ENCODE data around the gene SMO.
"Not testable (repeated sequence)": the region's sequence is repeated elsewhere in the genome, so short reads cannot be mapped to it uniquely, and the experiment has no call there.

Gene SMO

DNA sequence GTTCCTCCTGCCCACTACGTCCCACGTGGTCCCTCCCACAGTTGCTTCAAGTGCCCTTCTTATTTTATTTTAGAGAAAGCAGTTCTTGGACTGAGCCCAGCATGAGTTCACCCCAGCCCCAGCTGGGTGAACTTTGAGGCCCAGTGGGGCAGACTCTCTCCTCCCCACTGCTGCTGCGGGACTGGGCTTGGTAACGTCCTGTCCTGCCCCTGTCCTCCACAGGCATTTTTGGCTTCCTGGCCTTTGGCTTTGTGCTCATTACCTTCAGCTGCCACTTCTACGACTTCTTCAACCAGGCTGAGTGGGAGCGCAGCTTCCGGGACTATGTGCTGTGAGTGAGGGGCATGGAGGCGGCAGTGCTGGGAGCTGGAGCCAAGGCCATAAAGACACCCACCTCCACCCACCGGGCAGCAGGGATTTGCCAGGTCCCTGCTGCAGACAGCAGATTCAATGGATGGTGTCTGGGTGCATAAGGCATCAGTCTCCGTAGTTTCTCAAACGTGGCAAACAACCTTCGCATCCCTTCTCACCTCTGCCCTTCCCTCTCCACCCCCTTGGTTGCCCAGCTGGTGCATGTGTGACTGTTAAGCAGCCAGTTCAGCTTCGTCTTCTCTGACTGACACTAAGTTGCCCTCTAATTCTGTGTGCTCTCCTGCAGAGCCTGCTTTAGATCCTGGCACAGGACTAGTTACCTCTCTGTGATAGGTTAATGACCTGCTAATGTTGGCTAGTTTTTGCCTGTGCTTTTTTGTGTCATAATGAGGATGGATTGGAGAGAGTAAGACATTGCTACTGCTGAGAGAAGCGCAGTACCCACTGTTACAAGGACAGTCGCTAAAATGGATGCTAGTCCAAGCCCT is 20.9 kb downstream of the SMO start:
- DNase-seq, result no peak

GRCh38 chr7:129210256-129210988 is 22.0 kb downstream of the SMO start:
- DNase-seq, result peak; percentile 61

GRCh38 chr7:129210989-129211312 is 22.5 kb downstream of the SMO start:
- DNase-seq, result no peak

- DNase-seq, result no peak
Measured at GRCh38 chr7:129212126-129212525, 23.7 kb downstream of the SMO start.

DNA sequence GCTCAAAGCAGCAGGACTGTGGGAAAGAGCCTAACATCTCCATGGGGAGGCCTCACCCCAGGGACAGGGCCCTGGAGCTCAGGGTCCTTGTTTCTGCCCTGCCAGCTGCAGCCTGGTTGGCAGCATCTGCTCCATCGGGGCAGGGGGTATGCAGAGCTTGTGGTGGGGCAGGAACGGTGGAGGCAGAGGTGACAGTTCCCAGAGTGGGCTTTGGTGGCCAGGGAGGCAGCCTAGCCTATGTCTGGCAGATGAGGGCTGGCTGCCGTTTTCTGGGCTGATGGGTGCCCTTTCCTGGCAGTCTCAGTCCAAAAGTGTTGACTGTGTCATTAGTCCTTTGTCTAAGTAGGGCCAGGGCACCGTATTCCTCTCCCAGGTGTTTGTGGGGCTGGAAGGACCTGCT is 24.2 kb downstream of the SMO start:
- DNase-seq, result no peak

DNA sequence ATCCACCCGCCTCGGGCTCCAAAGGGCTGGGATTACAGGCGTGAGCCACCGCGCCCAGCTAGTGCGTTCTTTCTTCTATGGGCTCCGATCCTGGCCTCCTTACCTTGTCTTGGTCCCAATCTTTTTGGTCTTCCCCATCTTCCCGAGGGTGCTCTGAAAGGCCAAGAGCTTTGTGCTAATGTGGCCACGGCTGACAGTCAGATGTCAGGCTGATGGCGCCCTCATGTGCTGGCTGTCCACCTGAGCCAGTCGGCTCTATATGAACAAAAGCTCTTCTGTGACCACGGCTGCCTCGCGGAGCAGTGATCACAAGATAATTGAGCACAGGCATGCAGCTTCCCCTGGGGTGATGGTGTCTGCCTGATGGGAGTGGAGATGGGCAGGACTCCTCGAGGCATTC is 25.4 kb downstream of the SMO start:
- no peak for DNase-seq

- DNase-seq, result not testable (repeated sequence)
Measured at GRCh38 chr7:129215691-129216090, 27.3 kb downstream of the SMO start.

GRCh38 chr7:129216101-129216715 is 27.8 kb downstream of the SMO start:
- not testable (repeated sequence) for DNase-seq

GRCh38 chr7:129216821-129217416 is 28.5 kb downstream of the SMO start:
- DNase-seq, result not testable (repeated sequence)

GRCh38 chr7:129218514-129219062 is 30.2 kb downstream of the SMO start:
- peak; percentile 71 for DNase-seq

DNA sequence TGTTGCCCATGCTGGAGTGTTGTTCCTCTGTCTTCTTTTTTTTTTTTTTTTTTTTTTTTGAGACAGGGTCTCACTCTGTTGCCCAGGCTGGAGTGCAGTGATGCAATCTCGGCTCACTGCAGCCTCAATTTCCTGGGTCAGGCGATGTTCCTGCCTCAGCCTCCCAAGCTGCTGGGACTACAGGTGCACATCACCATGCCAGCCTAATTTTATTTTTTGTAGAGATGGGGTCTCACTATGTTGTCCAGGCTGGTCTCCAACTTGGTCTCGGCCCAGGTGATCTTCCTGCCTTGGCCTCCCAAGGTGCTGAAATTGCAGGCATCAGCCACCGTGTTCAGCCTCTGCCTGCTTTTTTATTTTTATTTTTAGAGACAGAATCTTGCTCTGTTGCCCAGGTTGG is 30.7 kb downstream of the SMO start:
- DNase-seq, result not testable (repeated sequence)

DNA sequence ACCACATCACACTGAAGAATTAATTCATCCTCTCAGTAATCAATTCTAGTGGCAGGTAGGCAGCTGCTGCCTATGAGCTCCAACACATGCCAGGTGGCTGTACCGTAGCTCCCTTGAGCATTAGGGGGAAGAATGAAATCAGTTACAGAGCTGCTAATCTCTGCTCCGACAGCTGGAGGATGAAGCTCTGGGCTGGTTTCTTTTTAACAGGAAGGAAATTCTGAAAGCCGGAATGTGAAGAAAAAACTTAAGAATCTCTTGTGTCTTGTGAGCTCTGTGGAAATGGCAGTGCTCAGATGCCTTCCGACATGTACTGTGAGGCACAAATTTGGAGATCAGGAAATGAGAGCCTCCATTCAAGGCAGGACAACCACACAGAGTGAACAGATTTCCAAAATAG is 33.6 kb downstream of the SMO start:
- DNase-seq, result no peak

DNA sequence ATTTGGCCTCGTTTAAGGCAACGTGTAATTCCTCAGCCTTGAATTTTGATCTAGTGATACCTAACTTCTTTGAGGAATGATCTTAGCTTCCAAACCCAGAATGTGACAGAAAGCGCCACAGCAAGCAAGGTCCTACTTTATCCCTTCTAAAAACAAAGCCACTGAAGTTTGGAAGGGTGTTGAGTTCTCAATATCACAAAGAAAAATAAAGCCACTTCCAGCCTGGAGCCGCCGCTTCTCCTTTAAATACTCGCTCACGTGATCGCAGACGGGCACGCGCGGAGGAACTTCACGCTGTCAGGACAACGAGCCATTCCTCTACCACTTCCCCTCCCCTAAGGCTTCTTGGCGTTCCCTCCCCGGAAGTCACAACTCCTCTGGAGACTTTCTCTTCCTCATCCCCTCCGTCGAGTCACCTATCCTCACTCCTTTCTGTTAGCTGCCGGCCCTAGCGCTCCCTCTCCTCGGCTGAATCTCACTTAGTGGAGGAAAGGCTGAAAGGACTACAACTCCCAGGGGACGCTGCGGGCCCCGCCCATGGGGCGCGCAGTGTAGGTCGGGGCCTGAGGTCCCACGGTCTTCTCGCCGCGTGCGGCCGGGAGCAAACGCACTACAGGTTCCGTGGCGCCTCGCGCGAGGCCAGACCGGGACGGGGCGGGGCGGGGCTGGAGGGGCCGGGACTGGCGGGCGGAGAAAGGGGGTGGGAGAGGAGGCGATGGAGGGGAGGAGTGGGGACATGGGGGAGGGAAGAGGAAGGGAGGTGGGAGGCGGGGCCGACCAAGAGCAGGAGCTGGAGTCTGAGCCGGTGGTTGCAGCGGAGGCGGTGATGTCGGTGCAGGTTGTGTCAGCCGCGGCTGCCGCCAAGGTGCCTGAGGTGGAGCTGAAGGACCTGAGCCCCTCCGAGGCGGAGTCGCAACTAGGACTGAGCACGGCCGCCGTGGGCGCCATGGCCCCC is 36.1 kb downstream of the SMO start, which contains the start of gene AHCYL2:
AHCYL2 (plus strand) TSS at position 780 of the 955 bp plus-strand sequence.
- DNase-seq, result peak; percentile 97

GRCh38 chr7:129225206-129225930 is 36.9 kb downstream of the SMO start:
- peak; percentile 51 for DNase-seq

DNA sequence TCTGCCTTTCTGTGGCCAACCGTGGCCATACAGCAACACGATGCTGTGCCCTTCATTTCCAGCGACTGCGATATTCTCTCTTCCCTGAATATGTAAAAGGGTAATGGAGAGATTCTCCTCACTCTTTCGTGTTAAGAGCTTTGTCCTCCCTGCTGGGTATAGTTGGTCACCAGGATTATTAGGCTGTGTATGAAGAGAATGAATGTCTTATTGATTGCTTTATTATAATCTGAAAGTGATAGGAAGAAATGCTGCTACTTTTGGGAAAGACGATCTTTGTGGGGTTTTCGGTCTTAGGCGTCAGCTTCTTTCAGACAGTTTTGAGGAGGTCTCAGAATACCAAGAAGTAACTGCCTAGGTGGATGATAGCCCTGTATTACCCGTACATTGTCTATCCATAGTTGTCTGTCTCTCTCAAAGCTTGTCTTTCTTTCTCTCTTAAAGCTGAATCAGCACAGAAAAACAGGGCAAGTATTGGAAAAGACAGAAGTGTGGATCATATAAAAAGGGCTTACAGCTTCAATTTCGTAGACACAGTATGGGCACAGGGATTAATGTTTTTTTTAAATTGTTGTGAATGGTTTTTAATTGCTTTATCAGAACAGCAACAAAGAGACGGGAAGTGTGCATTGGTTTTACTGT is 37.6 kb downstream of the SMO start:
- no peak for DNase-seq

DNA sequence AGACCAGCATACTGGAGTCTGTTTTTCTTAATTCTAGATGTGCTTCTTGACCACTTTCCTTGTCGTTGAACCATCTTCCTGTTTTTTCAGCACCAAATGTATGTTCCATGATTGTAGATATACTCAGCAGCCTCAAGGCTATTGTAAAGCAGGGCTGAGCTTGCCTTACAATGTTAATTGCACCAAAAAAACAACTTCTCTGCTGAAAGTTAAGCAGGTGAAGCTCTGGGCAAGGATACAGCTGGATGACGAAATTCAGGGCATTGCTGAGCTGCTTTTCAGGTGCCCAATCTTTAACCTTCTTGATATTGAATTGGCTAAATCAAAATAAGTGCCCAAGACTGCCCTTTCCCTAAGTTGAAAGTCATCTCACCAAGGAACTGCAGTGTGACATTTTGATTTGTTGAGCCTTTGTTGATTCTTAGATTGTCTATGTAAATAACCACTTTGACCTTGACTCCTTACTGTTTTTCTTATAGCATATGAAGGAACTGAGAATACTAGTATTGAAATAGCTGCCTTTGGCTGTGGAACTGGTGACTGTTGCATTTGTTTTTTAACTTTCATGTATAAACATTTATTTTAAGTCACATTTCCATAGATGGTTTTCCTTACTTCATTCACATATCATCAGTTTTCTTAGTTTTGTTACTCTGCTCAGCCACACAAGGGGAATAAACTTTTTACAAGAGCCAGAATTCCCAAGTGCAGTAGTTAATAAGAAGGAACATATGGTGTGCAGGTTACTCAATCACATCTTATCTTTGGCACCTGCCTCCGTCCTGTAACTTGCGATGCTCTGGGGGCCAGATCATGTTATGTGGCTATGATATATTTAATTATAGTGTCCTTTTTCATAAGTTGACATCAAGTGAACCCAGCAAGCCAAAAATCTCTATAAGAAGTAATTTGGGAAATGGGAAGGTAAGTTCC is 39.5 kb downstream of the SMO start:
- no peak for DNase-seq

GRCh38 chr7:129228633-129229032 is 40.2 kb downstream of the SMO start:
- no peak for DNase-seq

DNA sequence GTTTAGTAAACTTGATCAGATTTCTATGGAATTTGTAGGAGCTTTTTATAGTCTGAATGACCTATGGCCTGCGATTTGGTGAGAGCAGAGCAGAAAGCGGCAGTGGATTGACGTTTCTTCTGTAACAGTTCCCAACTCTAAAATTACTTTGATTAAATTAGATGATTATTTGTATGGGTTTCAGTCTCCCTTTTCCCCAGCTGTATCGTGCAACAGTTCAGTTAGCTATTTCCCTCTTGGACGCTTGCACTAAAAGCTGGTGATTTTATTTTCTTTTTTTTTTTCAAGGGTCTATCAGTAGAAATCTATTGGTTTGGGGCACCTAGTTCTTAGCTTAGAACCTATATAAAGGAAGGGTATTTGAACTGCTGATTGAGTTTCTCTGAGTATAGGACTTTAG is 43.2 kb downstream of the SMO start:
- DNase-seq, result no peak

DNA sequence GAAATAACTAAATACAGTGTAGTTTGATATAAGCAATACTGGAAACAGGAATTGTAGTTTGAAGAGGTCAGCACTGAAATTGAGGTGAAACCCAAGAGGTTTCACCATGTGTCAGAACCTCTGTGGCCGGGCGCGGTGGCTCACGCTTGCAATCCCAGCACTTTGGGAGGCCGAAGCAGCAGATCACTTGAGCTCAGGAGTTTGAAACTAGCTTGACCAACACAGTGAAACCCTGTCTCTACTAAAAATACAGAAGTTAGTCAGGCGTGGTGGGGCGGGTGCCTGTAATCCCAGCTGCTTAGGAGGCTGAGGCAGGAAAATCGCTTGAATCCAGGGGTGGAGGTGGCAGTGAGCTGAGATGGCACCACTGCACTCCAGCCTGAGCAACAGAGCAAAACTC is 50.1 kb downstream of the SMO start:
- no peak for DNase-seq
